ENCODE measurements around the gene ZNF543.

- TF ChIP-seq POLR2AphosphoS5 (IDR thresholded peaks at IDR 0.05; ENCODE audit: low read depth, low read length): no peak
- TF ChIP-seq SIN3A (IDR thresholded peaks at IDR 0.05; ENCODE audit: borderline replicate concordance, insufficient read depth, low read length): no peak
- no peak for TF ChIP-seq FOXP2 (optimal IDR thresholded peaks at IDR 0.05; ENCODE audit: borderline replicate concordance, extremely low read depth, extremely low read length, insufficient read depth)
- no peak for TF ChIP-seq TAF1 (IDR thresholded peaks at IDR 0.05; ENCODE audit: borderline replicate concordance, insufficient read depth, low read length)
- TF ChIP-seq REST (IDR thresholded peaks at IDR 0.05; ENCODE audit: insufficient read depth in 1 of 2, low read depth in 2 of 2, low read length in 2 of 2): no peak
Measured at GRCh38 chr19:57363688-57364181, 43.5 kb downstream of the ZNF543 start.
